Thyroid gland (tissue), 4 donors: ENCODE measurements around the gene SLC8A1. TPM values are rescaled to one million over a fixed set of nuclear protein-coding genes. Genes with fewer than 3 reads are reported as not detected.

Experiments used
- DNase-seq, 2 donors: peaks; one replicate each; pipeline ENCODE4 v3.0.0-alpha.2; 2019
- H3K27ac ChIP-seq, 3 donors: fragments of 200-600 bp; sonication (generic); 1 replicate in 2 of 3; 2 replicates in 1 of 3; pipeline ENCODE4 v1.5.1; 2016 to 2019; ENCODE audit warnings: mild to moderate bottlenecking in 1 of 3, moderate library complexity in 1 of 3
- H3K27me3 ChIP-seq: fragments of 200-600 bp; sonication (generic); one replicate; pipeline ENCODE4 v1.5.1; 2019
- H3K36me3 ChIP-seq, 2 donors: fragments of 200-600 bp; sonication (generic); one replicate each; pipeline ENCODE4 v1.5.1; 2016 to 2019
- H3K4me1 ChIP-seq, 2 donors: fragments of 200-600 bp; sonication (generic); one replicate each; pipeline ENCODE4 v1.5.1; 2017 to 2019
- H3K4me3 ChIP-seq, 3 donors: fragments of 200-600 bp; sonication (generic); replicated peaks in 1 of 3; 1 replicate in 2 of 3; 2 replicates in 1 of 3; pipeline ENCODE4 v1.5.1; 2016; ENCODE audit warnings: mild to moderate bottlenecking in 1 of 3
- H3K9me3 ChIP-seq: fragments of 200-600 bp; sonication (generic); one replicate; pipeline ENCODE4 v1.5.1; 2017
- CTCF ChIP-seq, 6 experiments: fragments of 200-600 bp in 3 of 6; fragments of 450-650 bp in 3 of 6; sonication (generic) in 3 of 6; IDR thresholded peaks; one replicate each; pipeline ENCODE4 v1.5.1; 2016 to 2019; ENCODE audit warnings: antibody characterized with exemption in 6 of 6, mild to moderate bottlenecking in 2 of 6, inconsistent platforms in 1 of 6, moderate library complexity in 1 of 6
- POLR2A ChIP-seq, 2 donors: fragments of 450-650 bp; IDR thresholded peaks; one replicate each; pipeline ENCODE4 v1.6.1; 2017; ENCODE audit warnings: antibody characterized with exemption in 2 of 2, mild to moderate bottlenecking in 2 of 2, moderate library complexity in 1 of 2
- WGBS, 2 donors: methylation state at CpG; one replicate each; pipeline ENCODE4 v1.1.5; 2017; 5-methylcytosine and 5-hydroxymethylcytosine counted together
- intact Hi-C: fragments of 100-400 bp; cut with DNase I; formaldehyde crosslinking; loops from one replicate; pipeline ENCODE4 v1.15.1; 2023
- total RNA-seq, 4 donors: library from RNA; depleted of rRNA; stranded (reverse); fragments of >200 nt; gene quantifications; one replicate each; pipeline ENCODE4 v1.2.3, GENCODE V29; 2016

The SLC8A1 gene
- total RNA-seq, 4 donors from 2014 or later: 2.0 to 5.1 (median 4.4) TPM

- Histone ChIP-seq H3K27ac (no peak overlapping the region), H3K36me3 (no peaks in the 10 kb centered on the region), H3K9me3 (no peaks in the 10 kb centered on the region), H3K27me3 (no peaks in the 10 kb centered on the region), H3K4me3 (no peak overlapping the region), H3K4me1 (no peaks in the 10 kb centered on the region)
- intact Hi-C loops: no loop called here
- TF ChIP-seq POLR2A (IDR thresholded peaks at IDR 0.05): no peak
- TF ChIP-seq CTCF (IDR thresholded peaks at IDR 0.05): no peak
- WGBS, 2 donors: 71 to 76% methylated on average over 3 of the region's 3 CpGs
- DNase-seq: no peak
Observed at GRCh38 chr2:40230707-40231432, 221.0 kb downstream of the SLC8A1 start.

- TF ChIP-seq CTCF (IDR thresholded peaks at IDR 0.05) (no peak), POLR2A (IDR thresholded peaks at IDR 0.05) (no peak)
- intact Hi-C loops: no loop called here
- Histone ChIP-seq H3K36me3 (no peaks in the 10 kb centered on the region), H3K9me3 (no peaks in the 10 kb centered on the region), H3K27me3 (no peaks in the 10 kb centered on the region), H3K4me1 (no peaks in the 10 kb centered on the region), H3K4me3 (no peak overlapping the region), H3K27ac (no peak overlapping the region)
- WGBS, 2 donors: 84 to 98% methylated on average over 1 of the region's 1 CpG
- DNase-seq: no peak
Observed at GRCh38 chr2:40230186-40230585, 221.7 kb downstream of the SLC8A1 start.

- no peak for DNase-seq
- H3K36me3 ChIP-seq: no peaks in the 10 kb centered on the region
- H3K4me3 ChIP-seq: no peak overlapping the region
- no peak for TF ChIP-seq CTCF (IDR thresholded peaks at IDR 0.05)
- H3K4me1 ChIP-seq: no peaks in the 10 kb centered on the region
- 84 to 86% methylated on average over 3 of the region's 3 CpGs for WGBS, 2 donors
- no peak overlapping the region for H3K27ac ChIP-seq
- intact Hi-C loops: no loop called here
- no peaks in the 10 kb centered on the region for H3K9me3 ChIP-seq
- H3K27me3 ChIP-seq: no peaks in the 10 kb centered on the region
Observed at GRCh38 chr2:40228310-40228709, 223.6 kb downstream of the SLC8A1 start.

- TF ChIP-seq CTCF (IDR thresholded peaks at IDR 0.05): no peak
- no peak for TF ChIP-seq POLR2A (IDR thresholded peaks at IDR 0.05)
- 53 to 55% methylated on average over 4 of the region's 4 CpGs for WGBS, 2 donors
- Histone ChIP-seq H3K4me3 (no peak overlapping the region), H3K27ac (no peak overlapping the region), H3K36me3 (no peaks in the 10 kb centered on the region), H3K4me1 (no peaks in the 10 kb centered on the region), H3K9me3 (no peaks in the 10 kb centered on the region), H3K27me3 (no peaks in the 10 kb centered on the region)
- intact Hi-C loops: no loop called here
- no peak for DNase-seq
Observed at GRCh38 chr2:40227210-40227609, 224.7 kb downstream of the SLC8A1 start.

GRCh38 chr2:40226637-40227036 is 225.3 kb downstream of the SLC8A1 start:
- Histone ChIP-seq H3K27ac (no peak overlapping the region), H3K9me3 (no peaks in the 10 kb centered on the region), H3K27me3 (no peaks in the 10 kb centered on the region), H3K4me1 (no peaks in the 10 kb centered on the region), H3K36me3 (no peaks in the 10 kb centered on the region), H3K4me3 (no peak overlapping the region)
- TF ChIP-seq CTCF (IDR thresholded peaks at IDR 0.05) (no peak), POLR2A (IDR thresholded peaks at IDR 0.05) (no peak)
- no peak for DNase-seq
- intact Hi-C loops: no loop called here
